Aorta (tissue), 5 donors: ENCODE results near the gene SPACA6. TPM values are rescaled to one million over a fixed set of nuclear protein-coding genes. Genes with fewer than 3 reads are reported as not detected.
"Not testable (repeated sequence)": the region's sequence is repeated elsewhere in the genome, so short reads cannot be mapped to it uniquely, and the experiment has no call there.

Source experiments
- ATAC-seq: fragments of 200-7000 bp; cut with Tn5 transposase; one replicate; pipeline ENCODE4 v1.9.1; 2022; ENCODE audit warnings: moderate library complexity; ENCODE audit not compliant: low FRiP score
- DNase-seq, 2 donors: peaks; one replicate each; pipeline ENCODE4 v3.0.0-alpha.2; 2020
- H3K27ac ChIP-seq, 2 donors: one replicate each; pipeline ENCODE4 v1.5.1; 2013; ENCODE audit warnings: low read length in 2 of 2, mild to moderate bottlenecking in 2 of 2, moderate library complexity in 2 of 2, control low read depth in 1 of 2, inconsistent platforms in 1 of 2, low read depth in 1 of 2
- H3K27me3 ChIP-seq, 2 donors: one replicate each; pipeline ENCODE4 v1.6.1; 2013; ENCODE audit warnings: control low read depth in 1 of 2, low read length in 1 of 2, mild to moderate bottlenecking in 1 of 2, moderate library complexity in 1 of 2; ENCODE audit not compliant: insufficient read depth in 2 of 2, control insufficient read depth in 1 of 2
- H3K36me3 ChIP-seq, 2 donors: one replicate each; pipeline ENCODE4 v1.6.1; 2013; ENCODE audit warnings: control low read depth in 1 of 2, low read length in 1 of 2, mild to moderate bottlenecking in 1 of 2; ENCODE audit not compliant: insufficient read depth in 2 of 2, control insufficient read depth in 1 of 2
- H3K4me1 ChIP-seq, 2 donors: one replicate each; pipeline ENCODE4 v1.6.1; 2013; ENCODE audit warnings: low read length in 2 of 2, control low read depth in 1 of 2, mild to moderate bottlenecking in 1 of 2, moderate library complexity in 1 of 2; ENCODE audit not compliant: insufficient read depth in 2 of 2, control insufficient read depth in 1 of 2
- H3K4me3 ChIP-seq, 2 donors: one replicate each; pipeline ENCODE4 v1.5.1; 2013; ENCODE audit warnings: low read length in 2 of 2, control low read depth in 1 of 2, mild to moderate bottlenecking in 1 of 2
- H3K9me3 ChIP-seq: one replicate; pipeline ENCODE4 v1.6.1; 2013; ENCODE audit warnings: mild to moderate bottlenecking, low read length; ENCODE audit not compliant: control insufficient read depth
- WGBS, 2 donors: extraction: QIAGEN DNeasy Blood & Tissue Kit; methylation state at CpG; one replicate each; pipeline ENCODE4 v1.1.7; 2013; 5-methylcytosine and 5-hydroxymethylcytosine counted together
- intact Hi-C, 2 donors: fragments of 100-400 bp; cut with DNase I; formaldehyde crosslinking; loops; one replicate each; pipeline versions ENCODE4 v1.14.2 to v1.15.0; 2022
- polyA plus RNA-seq, 2 donors: library from polyadenylated mRNA; stranded (reverse); fragments of 200-250 nt; gene quantifications; one replicate each; pipeline ENCODE4 v1.2.3, GENCODE V29; 2013
- total RNA-seq, 2 donors: library from RNA; stranded (reverse); fragmentation: NEBNext Ultra II Directional; extraction: Animal tissue kit (Norgen Biotek cat#: 25700); gene quantifications; one replicate each; pipeline ENCODE4 v1.2.1, GENCODE V29; 2021
- donor health status: healthy with polysubstance abuse.
- donor health status: Bipolar disorder and iron deficiency.
- donor health status: DM: no; HTN: no; CAD: no.
- donor health status: DM: no; HTN: no; CAD: no.
- donor health status: DM: yes; HTN: yes; CAD: no.

SPACA6 gene
- total and polyA plus RNA-seq, 4 donors: 21.3 to 103 (median 45.2) TPM

- Histone ChIP-seq H3K4me1 (no peaks in the 10 kb centered on the region), H3K27ac (no peak overlapping the region), H3K9me3 (peaks cover 2% of the 10 kb centered on the region), H3K36me3 (no peaks in the 10 kb centered on the region), H3K4me3 (no peak overlapping the region), H3K27me3 (peaks cover 0 to 2% of the 10 kb centered on the region in 2 donors)
- ATAC-seq: no peak
- WGBS, 2 donors: 11 to 18% methylated on average over 9 to 10 of the region's 10 CpGs
- intact Hi-C loops: no loop called here
- DNase-seq: peak; percentile 86
Observed at GRCh38 chr19:51660975-51661600, 32.0 kb upstream of the SPACA6 start.

- H3K27me3 ChIP-seq: peaks cover 0 to 2% of the 10 kb centered on the region in 2 donors
- H3K9me3 ChIP-seq: peaks cover 2% of the 10 kb centered on the region
- H3K27ac ChIP-seq: no peak overlapping the region
- 52 to 57% methylated on average over 3 of the region's 3 CpGs for whole genome bisulfite sequencing, 2 donors
- H3K4me3 ChIP-seq: no peak overlapping the region
- ATAC-seq (no peak), DNase-seq (no peak)
- intact Hi-C loops: no loop called here
- H3K4me1 ChIP-seq: no peaks in the 10 kb centered on the region
- no peaks in the 10 kb centered on the region for H3K36me3 ChIP-seq
Observed at GRCh38 chr19:51663650-51664049, 29.5 kb upstream of the SPACA6 start.

- H3K27ac ChIP-seq: no peak overlapping the region
- DNase-seq (no peak), ATAC-seq (no peak)
- H3K4me1 ChIP-seq: no peaks in the 10 kb centered on the region
- no peak overlapping the region for H3K4me3 ChIP-seq
- H3K36me3 ChIP-seq: no peaks in the 10 kb centered on the region
- H3K9me3 ChIP-seq: peaks cover 2% of the 10 kb centered on the region
- WGBS, 2 donors: 11 to 24% methylated on average over 1 of the region's 1 CpG
- intact Hi-C loops: no loop called here
- peaks cover 0 to 2% of the 10 kb centered on the region in 2 donors for H3K27me3 ChIP-seq
Observed at GRCh38 chr19:51664131-51664530, 29.0 kb upstream of the SPACA6 start.

GRCh38 chr19:51664997-51665396 is 28.1 kb upstream of the SPACA6 start:
- Histone ChIP-seq H3K36me3 (no peaks in the 10 kb centered on the region), H3K27me3 (peaks cover 0 to 2% of the 10 kb centered on the region in 2 donors), H3K4me1 (no peaks in the 10 kb centered on the region), H3K9me3 (peaks cover 2% of the 10 kb centered on the region), H3K4me3 (no peak overlapping the region), H3K27ac (no peak overlapping the region)
- intact Hi-C loops: no loop called here
- 51 to 54% methylated on average over 3 of the region's 3 CpGs for WGBS, 2 donors
- ATAC-seq (no peak), DNase-seq (no peak)

GRCh38 chr19:51668216-51668615 is 24.9 kb upstream of the SPACA6 start:
- Histone ChIP-seq H3K27ac (no peak overlapping the region), H3K9me3 (peaks cover 2% of the 10 kb centered on the region), H3K36me3 (no peaks in the 10 kb centered on the region), H3K4me1 (no peaks in the 10 kb centered on the region), H3K27me3 (no peaks in the 10 kb centered on the region), H3K4me3 (no peak overlapping the region)
- ATAC-seq: no peak
- WGBS, 2 donors: 79 to 87% methylated on average over 3 of the region's 3 CpGs
- no peak for DNase-seq
- intact Hi-C loops: no loop called here

GRCh38 chr19:51675911-51676565 is 17.1 kb upstream of the SPACA6 start:
- DNase-seq, H3K27ac ChIP-seq, H3K9me3 ChIP-seq, H3K27me3 ChIP-seq, H3K36me3 ChIP-seq, intact Hi-C loops, H3K4me1 ChIP-seq, H3K4me3 ChIP-seq, ATAC-seq: not testable (repeated sequence)
- 55 to 63% methylated on average over 7 of the region's 7 CpGs for WGBS, 2 donors

- Histone ChIP-seq H3K36me3 (no peaks in the 10 kb centered on the region), H3K27ac (no peak overlapping the region), H3K4me3 (no peak overlapping the region), H3K9me3 (peaks cover 3% of the 10 kb centered on the region), H3K4me1 (no peaks in the 10 kb centered on the region), H3K27me3 (no peaks in the 10 kb centered on the region)
- DNase-seq: no peak
- no peak for ATAC-seq
- 66 to 82% methylated on average over 9 to 11 of the region's 11 CpGs for WGBS, 2 donors
- intact Hi-C loops: no loop called here
Observed at GRCh38 chr19:51676566-51677083, 16.5 kb upstream of the SPACA6 start.

GRCh38 chr19:51680474-51680873 is 12.7 kb upstream of the SPACA6 start:
- no peak for DNase-seq
- Histone ChIP-seq H3K4me1 (no peaks in the 10 kb centered on the region), H3K27me3 (no peaks in the 10 kb centered on the region), H3K36me3 (no peaks in the 10 kb centered on the region), H3K27ac (no peak overlapping the region), H3K9me3 (peaks cover 3% of the 10 kb centered on the region), H3K4me3 (no peak overlapping the region)
- 90 to 95% methylated on average over 1 of the region's 1 CpG for WGBS, 2 donors
- no peak for ATAC-seq
- intact Hi-C loops: loop anchor here in 1 of 2 donors (10.0 kb wide), 1 partner anchor 346 kb away; no protein-coding TSS in a partner anchor
